ENCODE results near the gene HSPB7. TPM values are rescaled to one million over a fixed set of nuclear protein-coding genes. Genes with fewer than 3 reads are reported as not detected.
"Not testable (repeated sequence)": the region's sequence is repeated elsewhere in the genome, so short reads cannot be mapped to it uniquely, and the experiment has no call there.

Gene HSPB7
- total RNA-seq, 4 donors from 2014 or later, result 1.9 to 7.0 (median 3.3) TPM

DNA sequence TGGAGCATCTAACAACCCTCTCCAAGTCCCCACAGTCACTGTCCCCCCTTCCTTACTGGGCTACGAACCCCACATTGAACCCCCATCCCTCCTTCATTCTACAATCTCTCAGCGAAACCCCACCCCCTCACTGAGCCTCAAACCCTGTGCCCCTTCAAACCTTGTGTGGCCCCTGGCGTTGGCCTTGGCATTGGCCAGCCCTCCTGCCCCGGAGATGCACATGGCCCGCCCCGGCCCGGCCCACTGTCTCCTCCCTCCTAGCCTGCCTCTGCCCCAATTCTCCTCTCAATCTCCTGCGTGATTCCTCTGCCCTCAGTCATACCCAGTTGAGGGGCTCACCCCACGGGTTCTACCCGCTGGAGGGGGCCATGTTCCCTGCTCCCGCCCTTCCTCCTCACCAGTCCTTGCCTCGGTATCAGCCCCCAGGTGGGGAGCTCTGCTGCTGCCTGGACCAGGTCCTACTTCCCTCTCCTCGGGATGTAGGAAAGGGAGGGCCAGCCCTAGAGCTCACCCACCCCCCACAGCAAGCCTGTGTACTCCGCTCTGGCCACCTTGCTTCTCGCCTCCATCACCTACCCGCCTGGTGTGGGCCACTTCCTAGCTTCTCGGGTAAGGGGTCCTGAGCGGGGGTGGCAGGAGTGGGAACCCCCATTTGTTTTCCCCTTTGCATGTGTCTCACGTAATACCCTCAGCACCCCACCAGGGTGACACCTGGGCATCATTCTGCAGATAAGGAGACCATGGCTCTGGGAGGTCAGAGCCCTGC, 10.6 kb upstream of the HSPB7 start:
- no peaks in the 10 kb centered on the region for H3K9me3 ChIP-seq
- peaks cover 21% of the 10 kb centered on the region for H3K4me1 ChIP-seq
- TF ChIP-seq POLR2AphosphoS5 (IDR thresholded peaks at IDR 0.05) (no peak), POLR2A (IDR thresholded peaks at IDR 0.05) (no peak), EP300 (IDR thresholded peaks at IDR 0.05) (no peak)
- TF ChIP-seq, protein P1, sequence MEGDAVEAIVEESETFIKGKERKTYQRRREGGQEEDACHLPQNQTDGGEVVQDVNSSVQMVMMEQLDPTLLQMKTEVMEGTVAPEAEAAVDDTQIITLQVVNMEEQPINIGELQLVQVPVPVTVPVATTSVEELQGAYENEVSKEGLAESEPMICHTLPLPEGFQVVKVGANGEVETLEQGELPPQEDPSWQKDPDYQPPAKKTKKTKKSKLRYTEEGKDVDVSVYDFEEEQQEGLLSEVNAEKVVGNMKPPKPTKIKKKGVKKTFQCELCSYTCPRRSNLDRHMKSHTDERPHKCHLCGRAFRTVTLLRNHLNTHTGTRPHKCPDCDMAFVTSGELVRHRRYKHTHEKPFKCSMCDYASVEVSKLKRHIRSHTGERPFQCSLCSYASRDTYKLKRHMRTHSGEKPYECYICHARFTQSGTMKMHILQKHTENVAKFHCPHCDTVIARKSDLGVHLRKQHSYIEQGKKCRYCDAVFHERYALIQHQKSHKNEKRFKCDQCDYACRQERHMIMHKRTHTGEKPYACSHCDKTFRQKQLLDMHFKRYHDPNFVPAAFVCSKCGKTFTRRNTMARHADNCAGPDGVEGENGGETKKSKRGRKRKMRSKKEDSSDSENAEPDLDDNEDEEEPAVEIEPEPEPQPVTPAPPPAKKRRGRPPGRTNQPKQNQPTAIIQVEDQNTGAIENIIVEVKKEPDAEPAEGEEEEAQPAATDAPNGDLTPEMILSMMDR (IDR thresholded peaks at IDR 0.05), result no peak
- DNase-seq (ENCODE audit: low spot score in 2 of 2), result no peak
- WGBS, result 51% methylated on average over 19 of the region's 19 CpGs
- H3K36me3 ChIP-seq, result no peaks in the 10 kb centered on the region
- no peak overlapping the region for H3K4me3 ChIP-seq
- H3K27ac ChIP-seq, result no peak overlapping the region
- H3K27me3 ChIP-seq, result peaks cover 23% of the 10 kb centered on the region

DNA sequence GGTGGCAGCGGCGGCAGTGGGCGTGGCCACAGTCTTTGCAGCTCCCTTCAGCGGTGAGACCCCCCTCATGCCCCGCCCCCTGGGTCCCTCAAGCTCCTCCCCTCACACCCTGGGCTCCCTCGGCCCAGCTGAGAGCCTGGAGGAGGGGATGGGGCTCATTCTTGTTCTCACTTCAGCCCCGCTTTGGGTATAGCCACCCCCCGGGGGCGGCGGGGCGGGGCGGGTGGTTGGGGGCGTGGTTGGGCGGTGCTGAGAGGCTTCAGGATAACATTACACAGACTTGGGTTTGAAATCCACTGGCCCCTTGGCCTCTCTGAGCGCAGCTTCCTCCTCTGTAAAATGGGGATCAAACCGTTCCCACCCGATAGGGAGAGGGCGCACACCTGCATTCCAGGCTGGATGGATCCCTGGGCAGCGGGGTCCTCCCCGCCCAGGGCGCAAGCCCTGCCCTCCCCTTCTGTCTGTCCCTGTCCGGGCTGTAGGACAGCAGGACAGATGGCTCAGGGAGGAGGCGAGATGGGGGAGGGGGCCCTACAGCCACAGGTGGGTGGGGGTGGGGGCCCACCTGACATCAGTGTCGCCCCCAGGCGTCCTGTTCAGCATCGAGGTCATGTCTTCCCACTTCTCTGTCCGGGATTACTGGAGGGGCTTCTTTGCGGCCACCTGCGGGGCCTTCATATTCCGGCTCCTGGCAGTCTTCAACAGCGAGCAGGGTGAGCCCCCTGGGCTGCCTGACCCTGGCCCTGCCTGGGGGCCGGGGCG, 9.1 kb upstream of the HSPB7 start:
- no peaks in the 10 kb centered on the region for H3K36me3 ChIP-seq
- H3K27ac ChIP-seq, result no peak overlapping the region
- H3K27me3 ChIP-seq, result peaks cover 23% of the 10 kb centered on the region
- 14% methylated on average over 23 of the region's 33 CpGs for WGBS
- no peak for DNase-seq (ENCODE audit: low spot score in 2 of 2)
- TF ChIP-seq EP300 (IDR thresholded peaks at IDR 0.05), result no peak
- no peak for TF ChIP-seq POLR2AphosphoS5 (IDR thresholded peaks at IDR 0.05)
- TF ChIP-seq, protein P1 (IDR thresholded peaks at IDR 0.05), result no peak
- no peak for TF ChIP-seq POLR2A (IDR thresholded peaks at IDR 0.05)
- peaks cover 10% of the 10 kb centered on the region for H3K4me1 ChIP-seq
- H3K9me3 ChIP-seq, result no peaks in the 10 kb centered on the region
- H3K4me3 ChIP-seq, result peak overlapping the region; percentile 19

DNA sequence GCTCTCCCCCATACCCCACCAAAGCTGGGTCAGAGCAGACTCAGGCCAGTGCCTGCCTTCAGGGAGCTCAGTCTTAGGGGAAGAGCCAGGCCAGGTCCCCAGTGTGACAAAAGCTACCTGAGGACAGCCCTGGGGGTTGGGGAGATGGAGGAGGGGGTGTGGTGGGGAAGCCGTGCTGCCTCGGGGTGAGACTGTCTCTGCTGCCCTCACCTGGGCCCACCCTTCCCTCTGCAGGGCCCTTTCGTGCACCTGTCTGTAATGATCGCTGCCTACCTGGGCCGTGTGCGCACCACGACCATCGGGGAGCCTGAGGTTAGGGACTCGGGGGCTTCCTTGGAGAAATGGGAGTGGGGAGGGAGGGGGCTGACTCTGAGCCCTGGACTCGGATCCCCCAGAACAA, 8.5 kb upstream of the HSPB7 start:
- H3K36me3 ChIP-seq; H3K4me1 ChIP-seq; H3K27ac ChIP-seq; DNase-seq (ENCODE audit: low spot score in 2 of 2); H3K9me3 ChIP-seq: not testable (repeated sequence)
- Histone ChIP-seq H3K27me3 (peaks cover 23% of the 10 kb centered on the region), H3K4me3 (peak overlapping the region; percentile 19)
- 60% methylated on average over 9 of the region's 10 CpGs for WGBS

DNA sequence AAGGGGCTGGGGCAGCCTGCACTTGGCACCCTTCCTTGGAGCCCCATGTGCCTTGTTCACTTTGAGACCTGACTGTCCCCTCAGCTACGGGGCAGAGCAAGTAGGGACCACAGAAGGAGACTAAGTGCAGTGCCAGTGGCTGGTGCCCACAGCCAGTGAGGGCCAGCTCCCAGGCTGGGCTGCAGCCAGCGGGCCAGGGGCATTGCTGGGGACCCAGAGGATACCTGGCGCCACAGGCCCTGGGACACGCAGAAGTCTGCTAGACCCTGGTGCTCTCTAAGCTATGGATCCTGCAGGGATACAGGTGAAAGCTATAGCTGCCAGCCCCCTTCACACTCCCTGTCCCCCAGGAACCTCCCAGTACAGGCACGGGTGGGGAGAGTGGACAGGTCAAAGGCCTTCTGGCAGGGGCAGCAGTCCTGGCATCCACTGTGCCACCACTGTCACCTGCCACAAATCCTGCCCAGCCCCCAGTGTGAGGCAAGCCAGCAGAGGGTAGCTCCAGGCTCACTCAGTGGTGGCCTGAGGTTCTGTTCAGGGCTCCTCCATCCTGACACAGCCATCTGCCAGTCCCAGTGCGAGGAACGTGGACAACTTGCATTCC, 5.3 kb upstream of the HSPB7 start:
- H3K27ac ChIP-seq, result no peak overlapping the region
- no CpG with 5 or more reads among the region's 7 CpGs for WGBS

DNA sequence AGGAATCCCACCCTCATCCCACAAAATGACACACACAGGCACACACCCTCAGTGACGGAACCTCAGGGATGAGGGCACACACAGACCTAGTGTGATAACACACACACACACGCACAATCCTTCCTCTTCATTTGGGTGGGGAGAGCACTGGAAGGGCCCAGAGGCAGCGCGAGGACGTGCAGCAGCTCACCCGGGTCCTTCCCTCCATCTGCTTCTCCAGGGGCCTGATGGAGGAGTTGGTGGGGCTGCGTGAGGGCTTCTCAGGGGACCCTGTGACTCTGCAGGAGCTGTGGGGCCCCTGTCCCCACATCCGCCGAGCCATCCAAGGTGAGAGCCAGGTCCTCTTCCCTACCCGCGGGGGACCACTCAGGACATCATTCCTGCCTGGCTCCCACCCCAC, 4.5 kb upstream of the HSPB7 start:
- no peak for TF ChIP-seq POLR2A (IDR thresholded peaks at IDR 0.05)
- TF ChIP-seq POLR2AphosphoS5 (IDR thresholded peaks at IDR 0.05), result no peak
- TF ChIP-seq, protein P1 (IDR thresholded peaks at IDR 0.05), result no peak
- no peak overlapping the region for H3K27ac ChIP-seq
- WGBS, result 81% methylated on average over 11 of the region's 11 CpGs

More for the DNA sequence above, 5.3 kb upstream of the HSPB7 start:
- Histone ChIP-seq H3K4me1 (peaks cover 21% of the 10 kb centered on the region), H3K27me3 (peaks cover 3% of the 10 kb centered on the region), H3K4me3 (no peak overlapping the region), H3K36me3 (no peaks in the 10 kb centered on the region), H3K9me3 (no peaks in the 10 kb centered on the region)
- DNase-seq (ENCODE audit: low spot score in 2 of 2), result no peak
- TF ChIP-seq, protein P1 (IDR thresholded peaks at IDR 0.05), result no peak
- TF ChIP-seq POLR2A (IDR thresholded peaks at IDR 0.05), result no peak

More for the DNA sequence above, 4.5 kb upstream of the HSPB7 start:
- H3K9me3 ChIP-seq, result no peaks in the 10 kb centered on the region
- H3K4me3 ChIP-seq, result no peak overlapping the region
- H3K36me3 ChIP-seq, result no peaks in the 10 kb centered on the region
- no peak for DNase-seq (ENCODE audit: low spot score in 2 of 2)
- H3K27me3 ChIP-seq, result no peaks in the 10 kb centered on the region
- H3K4me1 ChIP-seq, result peaks cover 28% of the 10 kb centered on the region
